Right lobe of liver (tissue), 6 donors: Measurements from ENCODE around the gene KCNIP3. TPM values are rescaled to one million over a fixed set of nuclear protein-coding genes. Genes with fewer than 3 reads are reported as not detected.

Experiments
- ATAC-seq, 4 donors: fragments of 200-7000 bp; cut with Tn5 transposase; one replicate each; pipeline ENCODE4 v1.9.1; 2020; ENCODE audit warnings: mild to moderate bottlenecking in 4 of 4, moderate library complexity in 4 of 4
- DNase-seq, 3 donors: peaks; one replicate each; pipeline ENCODE4 v3.0.0-alpha.2; 2020
- H3K27ac ChIP-seq, 3 donors: fragments of 200-600 bp; one replicate each; pipeline ENCODE4 v1.8.0; 2022
- H3K27me3 ChIP-seq, 2 donors: fragments of 200-600 bp; one replicate each; pipeline ENCODE4 v1.8.0; 2022
- H3K36me3 ChIP-seq, 4 donors: fragments of 200-600 bp; sonication (generic) in 1 of 4; one replicate each; pipeline versions ENCODE4 v1.5.1 to v1.8.0; 2017 to 2022; ENCODE audit warnings: control low read depth in 1 of 4
- H3K4me1 ChIP-seq, 4 donors: fragments of 200-600 bp; sonication (generic) in 1 of 4; one replicate each; pipeline versions ENCODE4 v1.5.1 to v1.8.0; 2017 to 2022; ENCODE audit warnings: control low read depth in 1 of 4
- H3K4me3 ChIP-seq, 3 donors: fragments of 200-600 bp; one replicate each; pipeline ENCODE4 v1.8.0; 2022
- H3K9me3 ChIP-seq, 4 donors: fragments of 200-600 bp; sonication (generic) in 1 of 4; one replicate each; pipeline versions ENCODE4 v1.5.1 to v1.8.0; 2017 to 2022; ENCODE audit warnings: control low read depth in 1 of 4
- CTCF ChIP-seq, 4 donors: fragments of 200-600 bp in 3 of 4; fragments of 450-650 bp in 1 of 4; IDR thresholded peaks; one replicate each; pipeline versions ENCODE4 v1.5.1 to v1.8.0; 2016 to 2022; ENCODE audit warnings: antibody characterized with exemption in 4 of 4, mild to moderate bottlenecking in 2 of 4
- POLR2A ChIP-seq: fragments of 450-650 bp; IDR thresholded peaks from one replicate; pipeline ENCODE4 v1.6.1; 2017; ENCODE audit warnings: antibody characterized with exemption, mild to moderate bottlenecking
- WGBS: methylation state at CpG from one replicate; pipeline ENCODE4 v1.1.6; 2018; ENCODE audit warnings: low coverage, low lambda C conversion rate; ENCODE audit not compliant: insufficient coverage; ENCODE audit errors: missing lambda C conversion rate; 5-methylcytosine and 5-hydroxymethylcytosine counted together
- intact Hi-C, 2 donors: fragments of 100-400 bp; cut with DNase I; formaldehyde crosslinking; loops; one replicate each; pipeline versions ENCODE4 v1.11.2 to v1.14.1; 2022
- total RNA-seq, 6 experiments: library from RNA; depleted of rRNA in 2 of 6; stranded (reverse); fragments of >200 nt in 2 of 6; fragmentation: NEBNext Ultra II Directional in 3 of 6; extraction: Animal tissue kit (Norgen Biotek cat#: 25700) in 3 of 6; gene quantifications; one replicate each; pipeline versions ENCODE4 v1.1.0 to v1.2.4, GENCODE V29; 2016 to 2023
- donor health status: DM: no; HTN: yes; CAD: no.
- donor health status: DM: no; HTN: no; CAD: no.
- donor health status: DM: no; HTN: no; CAD: no.
- donor health status: DM: no; HTN: yes; CAD: no.
- donor health status: DM: no; HTN: yes; CAD: no.

The KCNIP3 gene
- total RNA-seq, 6 experiments from 2014 or later, result 0.46 to 3.3 (median 1.2) TPM

- intact Hi-C loops, result no loop called here
- no peak overlapping the region for H3K4me3 ChIP-seq
- H3K4me1 ChIP-seq, result no peaks in the 10 kb centered on the region
- no peak for DNase-seq
- no peaks in the 10 kb centered on the region for H3K36me3 ChIP-seq
- no peaks in the 10 kb centered on the region for H3K9me3 ChIP-seq
- TF ChIP-seq POLR2A (no peak), CTCF (IDR thresholded peaks at IDR 0.05) (peak; percentile 40 to 44 (median 43))
- no peaks in the 10 kb centered on the region for H3K27me3 ChIP-seq
- no peak overlapping the region for H3K27ac ChIP-seq
- ATAC-seq, result peak; percentile 39 to 75 (median 65)
- WGBS, result 31% methylated on average over 6 of the region's 26 CpGs
Measured at GRCh38 chr2:95323347-95324155, 26.4 kb downstream of the KCNIP3 start.

DNA sequence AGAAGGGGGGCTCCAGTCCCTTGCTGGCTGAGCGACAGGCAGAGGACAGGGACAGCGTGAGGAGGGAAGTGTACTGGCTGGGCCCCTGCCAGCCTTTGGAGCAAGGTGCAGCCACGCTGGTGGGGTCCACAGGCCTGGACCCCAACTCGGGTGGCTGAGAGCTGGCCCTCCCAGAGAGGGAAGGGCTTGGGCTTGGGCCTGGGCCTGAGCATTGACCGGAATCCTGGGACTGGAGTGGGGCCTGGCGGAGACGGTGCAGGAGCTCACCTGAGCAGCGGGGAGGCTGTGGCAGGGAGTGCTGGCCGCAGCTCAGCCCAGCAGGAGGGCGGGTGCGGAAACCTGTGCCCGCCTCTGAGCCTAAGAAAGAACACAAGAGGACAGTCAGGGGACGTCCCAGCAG lies 27.9 kb downstream of the KCNIP3 start:
- H3K27me3 ChIP-seq, result no peaks in the 10 kb centered on the region
- DNase-seq (no peak), ATAC-seq (no peak)
- H3K36me3 ChIP-seq, result no peaks in the 10 kb centered on the region
- TF ChIP-seq CTCF (IDR thresholded peaks at IDR 0.05), result no peak
- TF ChIP-seq POLR2A, result no peak
- H3K27ac ChIP-seq, result no peak overlapping the region
- H3K4me3 ChIP-seq, result no peak overlapping the region
- H3K4me1 ChIP-seq, result no peaks in the 10 kb centered on the region
- H3K9me3 ChIP-seq, result no peaks in the 10 kb centered on the region
- intact Hi-C loops, result no loop called here
- WGBS, result 90% methylated on average over 2 of the region's 13 CpGs

GRCh38 chr2:95325590-95326432 lies 28.7 kb downstream of the KCNIP3 start:
- no peak for DNase-seq
- Histone ChIP-seq H3K36me3 (no peaks in the 10 kb centered on the region), H3K27me3 (no peaks in the 10 kb centered on the region), H3K4me3 (no peak overlapping the region), H3K4me1 (no peaks in the 10 kb centered on the region), H3K9me3 (no peaks in the 10 kb centered on the region), H3K27ac (no peak overlapping the region)
- WGBS, result 98% methylated on average over 8 of the region's 10 CpGs
- TF ChIP-seq CTCF (IDR thresholded peaks at IDR 0.05), result no peak
- TF ChIP-seq POLR2A, result no peak
- no peak for ATAC-seq
- intact Hi-C loops, result no loop called here

DNA sequence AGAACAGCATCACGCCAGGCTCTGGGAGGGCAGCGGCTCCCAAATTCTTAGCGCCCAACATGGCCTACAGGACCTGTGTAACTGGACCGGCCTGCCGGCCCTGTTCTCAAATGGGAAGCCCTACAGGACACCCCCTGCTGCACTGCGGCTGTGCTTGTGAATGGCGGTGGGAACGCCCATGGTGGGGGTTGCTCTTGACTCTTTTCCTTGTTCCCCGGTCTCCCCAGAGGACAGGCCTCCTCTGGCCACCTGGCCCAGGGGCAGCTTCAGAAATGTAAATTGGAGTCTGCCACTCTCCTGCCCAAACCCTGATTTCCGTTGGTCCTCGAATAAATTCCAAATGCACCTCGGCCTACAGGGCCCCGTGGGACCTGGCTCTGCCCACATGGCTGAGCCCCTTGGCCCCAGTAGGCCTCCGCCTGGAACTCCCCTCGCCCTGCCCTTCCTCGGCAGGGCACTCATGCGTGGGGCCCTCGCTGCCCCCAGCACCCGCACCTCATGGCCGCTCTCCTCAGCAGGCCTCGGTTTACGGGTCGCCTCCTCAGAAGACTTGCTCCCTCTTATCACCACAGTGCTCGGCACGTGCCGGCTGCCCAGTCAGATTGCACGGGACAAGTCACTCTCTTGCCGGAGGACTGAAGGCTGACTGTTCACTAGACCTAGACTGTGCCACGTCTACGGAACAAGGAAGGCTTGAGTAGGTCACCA lies 29.4 kb downstream of the KCNIP3 start:
- intact Hi-C loops, result no loop called here
- no peak for TF ChIP-seq CTCF (IDR thresholded peaks at IDR 0.05)
- TF ChIP-seq POLR2A, result no peak
- DNase-seq (no peak), ATAC-seq (no peak)
- no peaks in the 10 kb centered on the region for H3K9me3 ChIP-seq
- no peaks in the 10 kb centered on the region for H3K36me3 ChIP-seq
- H3K27ac ChIP-seq, result no peak overlapping the region
- no peaks in the 10 kb centered on the region for H3K4me1 ChIP-seq
- H3K4me3 ChIP-seq, result no peak overlapping the region
- WGBS, result 50% methylated on average over 2 of the region's 30 CpGs
- no peaks in the 10 kb centered on the region for H3K27me3 ChIP-seq
